Adrenal gland (tissue), 12 donors: Measurements from ENCODE around the gene HABP4. TPM values are rescaled to one million over a fixed set of nuclear protein-coding genes. Genes with fewer than 3 reads are reported as not detected.

Experiments
- DNase-seq, 7 donors: peaks; one replicate each; pipeline ENCODE4 v3.0.0-alpha.2; 2019 to 2020
- H3K27ac ChIP-seq, 5 donors: fragments of 200-600 bp; sonication (generic) in 4 of 5; 1 replicate in 3 of 5; 2 replicates in 2 of 5; pipeline versions ENCODE4 v1.5.1 to v1.8.0; 2016 to 2020; ENCODE audit warnings: mild to moderate bottlenecking in 1 of 5
- H3K27me3 ChIP-seq: fragments of 200-600 bp; 2 replicates; pipeline ENCODE4 v1.8.0; 2021
- H3K36me3 ChIP-seq, 2 donors: fragments of 200-600 bp; replicated peaks in 1 of 2; 1 replicate in 1 of 2; 2 replicates in 1 of 2; pipeline versions ENCODE4 v1.5.1 to v1.8.0; 2018 to 2022
- H3K4me1 ChIP-seq, 2 donors: fragments of 200-600 bp; replicated peaks in 1 of 2; 1 replicate in 1 of 2; 2 replicates in 1 of 2; pipeline versions ENCODE4 v1.5.1 to v1.8.0; 2018 to 2021
- H3K4me3 ChIP-seq, 4 donors: fragments of 200-600 bp; sonication (generic) in 3 of 4; one replicate each; pipeline ENCODE4 v1.5.1; 2016 to 2018
- H3K9me3 ChIP-seq, 3 donors: fragments of 200-600 bp; sonication (generic) in 1 of 3; replicated peaks in 1 of 3; 1 replicate in 2 of 3; 2 replicates in 1 of 3; pipeline versions ENCODE4 v1.5.1 to v1.8.0; 2016 to 2021
- POLR2A ChIP-seq, 2 donors: fragments of 450-650 bp; IDR thresholded peaks; one replicate each; pipeline ENCODE4 v1.6.1; 2017; ENCODE audit warnings: antibody characterized with exemption in 2 of 2, mild to moderate bottlenecking in 2 of 2, moderate library complexity in 1 of 2
- WGBS, 4 donors: extraction: QIAGEN DNeasy Blood & Tissue Kit in 2 of 4; methylation state at CpG; one replicate each; pipeline versions ENCODE4 v1.1.5 to v1.1.7; 2013 to 2017; 5-methylcytosine and 5-hydroxymethylcytosine counted together
- intact Hi-C, 2 donors: fragments of 100-400 bp; cut with DNase I; formaldehyde crosslinking; loops; one replicate each; pipeline versions ENCODE4 v1.14.1 to v1.15.0; 2022 to 2023
- polyA plus RNA-seq, 3 donors: library from polyadenylated mRNA; stranded (reverse); fragments of 200-250 nt in 2 of 3; fragments of 350-450 nt in 1 of 3; fragmentation: Illumina TruSeq in 1 of 3; extraction: RNeasy Lipid Tissue Mini Kit (QIAGEN cat#74804) in 1 of 3; gene quantifications; one replicate each; pipeline ENCODE4 v1.2.3, GENCODE V29; 2013 to 2014
- total RNA-seq, 9 donors: library from RNA; depleted of rRNA in 4 of 9; stranded (reverse); fragments of >200 nt in 4 of 9; fragments of 120-200 nt in 1 of 9; fragmentation: NEBNext Ultra II Directional in 1 of 9; extraction: Animal tissue kit (Norgen Biotek cat#: 25700) in 1 of 9; gene quantifications; one replicate each; pipeline versions ENCODE4 v1.1.0 to v1.2.4, GENCODE V29; 2013 to 2023
- TF ChIP-seq, protein P1 (sequence below), 6 experiments: fragments of 450-650 bp in 4 of 6; fragments of 200-600 bp in 2 of 6; sonication (generic) in 1 of 6; IDR thresholded peaks; 1 replicate in 5 of 6; 2 replicates in 1 of 6; pipeline versions ENCODE4 v1.5.1 to v1.8.0; 2016 to 2021; ENCODE audit warnings: antibody characterized with exemption in 6 of 6, mild to moderate bottlenecking in 2 of 6, moderate library complexity in 1 of 6
- donor health status: healthy with polysubstance abuse.
- donor health status: Bipolar disorder and iron deficiency.
- donor health status: DM: yes; HTN: yes; CAD: no.
- donor health status: DM: no; HTN: no; CAD: no.
- donor health status: DM: no; HTN: no; CAD: no.
- donor health status: DM: yes; HTN: yes; CAD: no.

Gene HABP4
- total and polyA plus RNA-seq, 12 donors: 4.8 to 22.4 (median 10.0) TPM

DNA sequence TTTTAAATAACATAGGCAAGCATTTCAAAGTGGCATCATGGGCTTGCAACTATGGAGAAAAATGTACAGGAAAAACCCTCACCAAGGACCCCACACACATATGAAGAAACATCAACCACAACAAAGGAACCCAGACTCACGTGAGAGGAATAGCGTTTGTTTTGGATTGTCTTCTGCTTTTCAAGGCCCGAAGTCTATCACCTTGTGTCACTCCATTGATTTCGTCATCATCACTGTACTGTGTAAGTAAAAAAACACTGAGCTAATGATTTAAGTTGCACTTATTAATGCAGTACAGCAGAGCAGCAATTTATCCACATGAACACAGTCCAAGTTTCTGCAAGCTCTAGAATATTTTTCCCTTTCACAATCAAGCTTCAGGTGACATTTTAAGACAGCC is 72.4 kb downstream of the HABP4 start:
- 64 to 77% (median 71%) methylated on average over 4 of the region's 4 CpGs for WGBS, 4 donors
- TF ChIP-seq, protein P1, sequence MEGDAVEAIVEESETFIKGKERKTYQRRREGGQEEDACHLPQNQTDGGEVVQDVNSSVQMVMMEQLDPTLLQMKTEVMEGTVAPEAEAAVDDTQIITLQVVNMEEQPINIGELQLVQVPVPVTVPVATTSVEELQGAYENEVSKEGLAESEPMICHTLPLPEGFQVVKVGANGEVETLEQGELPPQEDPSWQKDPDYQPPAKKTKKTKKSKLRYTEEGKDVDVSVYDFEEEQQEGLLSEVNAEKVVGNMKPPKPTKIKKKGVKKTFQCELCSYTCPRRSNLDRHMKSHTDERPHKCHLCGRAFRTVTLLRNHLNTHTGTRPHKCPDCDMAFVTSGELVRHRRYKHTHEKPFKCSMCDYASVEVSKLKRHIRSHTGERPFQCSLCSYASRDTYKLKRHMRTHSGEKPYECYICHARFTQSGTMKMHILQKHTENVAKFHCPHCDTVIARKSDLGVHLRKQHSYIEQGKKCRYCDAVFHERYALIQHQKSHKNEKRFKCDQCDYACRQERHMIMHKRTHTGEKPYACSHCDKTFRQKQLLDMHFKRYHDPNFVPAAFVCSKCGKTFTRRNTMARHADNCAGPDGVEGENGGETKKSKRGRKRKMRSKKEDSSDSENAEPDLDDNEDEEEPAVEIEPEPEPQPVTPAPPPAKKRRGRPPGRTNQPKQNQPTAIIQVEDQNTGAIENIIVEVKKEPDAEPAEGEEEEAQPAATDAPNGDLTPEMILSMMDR (IDR thresholded peaks at IDR 0.05): no peak
- no peak for TF ChIP-seq POLR2A (IDR thresholded peaks at IDR 0.05)
- Histone ChIP-seq H3K27me3 (no peaks in the 10 kb centered on the region), H3K9me3 (no peaks in the 10 kb centered on the region), H3K36me3 (no peaks in the 10 kb centered on the region), H3K27ac (peak overlapping the region in 2 of 5 donors; percentile 78 to 80), H3K4me1 (no peaks in the 10 kb centered on the region), H3K4me3 (no peak overlapping the region)
- no peak for DNase-seq
- intact Hi-C loops: no loop called here

DNA sequence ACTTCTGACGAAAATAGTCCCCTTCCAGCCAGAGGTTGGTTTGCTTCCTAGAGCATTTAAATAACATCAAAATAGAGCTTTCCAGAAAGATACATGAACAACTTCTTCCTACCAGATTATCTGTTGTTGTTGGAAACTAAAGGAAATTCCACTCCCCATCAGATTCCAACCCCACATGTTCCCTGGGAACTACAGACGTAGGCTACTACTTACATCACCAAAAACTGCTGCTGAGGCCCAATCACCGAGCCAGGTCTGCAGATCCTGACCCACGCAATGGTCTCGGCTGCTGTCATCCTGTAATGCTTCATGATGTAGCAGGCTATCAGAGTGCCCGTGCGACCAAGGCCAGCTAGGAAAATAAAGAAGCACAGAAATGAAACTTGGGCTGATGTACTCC is 73.4 kb downstream of the HABP4 start:
- no peak for TF ChIP-seq POLR2A (IDR thresholded peaks at IDR 0.05)
- TF ChIP-seq, protein P1 (IDR thresholded peaks at IDR 0.05): no peak
- WGBS, 4 donors: 63 to 91% (median 80%) methylated on average over 7 of the region's 7 CpGs
- no peaks in the 10 kb centered on the region for H3K9me3 ChIP-seq
- H3K27me3 ChIP-seq: no peaks in the 10 kb centered on the region
- no peak overlapping the region for H3K4me3 ChIP-seq
- DNase-seq: peak in 6 of 7 donors; percentile 32 to 83 (median 48)
- no peaks in the 10 kb centered on the region for H3K4me1 ChIP-seq
- no peaks in the 10 kb centered on the region for H3K36me3 ChIP-seq
- H3K27ac ChIP-seq: peak overlapping the region in 2 of 5 donors; percentile 78 to 80
- intact Hi-C loops: no loop called here

DNA sequence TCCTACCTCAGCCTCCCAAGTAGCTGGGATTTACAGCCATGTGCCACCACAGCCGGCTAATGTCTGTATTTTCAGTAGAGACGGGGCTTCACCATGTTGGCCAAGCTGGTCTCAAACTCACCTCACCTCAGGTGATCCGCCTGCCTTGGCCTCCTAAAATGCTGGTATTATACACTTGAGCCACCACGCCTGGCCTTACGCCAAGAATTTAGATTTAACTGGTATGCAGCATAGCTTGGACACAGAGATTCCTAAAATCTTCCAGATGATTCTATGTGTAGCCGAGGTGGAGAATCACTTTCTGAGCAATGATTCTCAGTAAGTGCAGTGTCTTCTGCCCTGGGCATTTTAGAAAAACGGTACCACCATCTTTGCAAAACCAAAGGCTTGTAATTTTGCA is 74.1 kb downstream of the HABP4 start:
- WGBS, 4 donors: 88 to 94% (median 90%) methylated on average over 7 of the region's 7 CpGs
- intact Hi-C loops: no loop called here
- H3K36me3 ChIP-seq: no peaks in the 10 kb centered on the region

DNA sequence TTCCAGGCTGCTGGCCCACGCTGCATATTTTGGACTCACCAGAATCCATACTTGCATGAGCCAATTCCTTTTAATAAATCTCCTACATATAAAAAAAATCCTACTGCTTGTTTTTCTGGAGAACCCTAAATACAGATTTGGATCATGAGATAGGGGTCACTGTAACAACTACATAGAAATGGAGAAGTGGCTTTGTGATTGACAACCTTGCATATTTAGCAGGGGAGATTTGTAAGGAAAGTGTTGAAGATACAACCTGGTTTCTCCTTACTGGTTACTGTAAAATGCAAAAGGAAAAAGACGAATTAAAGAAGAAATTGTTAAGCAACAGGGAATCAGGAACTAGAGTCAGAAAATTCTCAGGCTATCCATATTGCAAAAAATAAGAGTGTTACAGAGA is 74.8 kb downstream of the HABP4 start:
- Histone ChIP-seq H3K36me3 (no peaks in the 10 kb centered on the region), H3K4me1 (no peaks in the 10 kb centered on the region), H3K4me3 (no peak overlapping the region), H3K27me3 (no peaks in the 10 kb centered on the region), H3K9me3 (no peaks in the 10 kb centered on the region), H3K27ac (peak overlapping the region in 1 of 5 donors; percentile 78)
- no peak for TF ChIP-seq POLR2A (IDR thresholded peaks at IDR 0.05)
- TF ChIP-seq, protein P1 (IDR thresholded peaks at IDR 0.05): no peak
- 87 to 94% (median 91%) methylated on average over 2 of the region's 2 CpGs for whole genome bisulfite sequencing, 4 donors
- intact Hi-C loops: no loop called here
- DNase-seq: no peak

More for the DNA sequence above, 74.1 kb downstream of the HABP4 start:
- H3K9me3 ChIP-seq: no peaks in the 10 kb centered on the region
- TF ChIP-seq POLR2A (IDR thresholded peaks at IDR 0.05): no peak
- TF ChIP-seq, protein P1 (IDR thresholded peaks at IDR 0.05): no peak
- H3K4me3 ChIP-seq: no peak overlapping the region
- H3K27me3 ChIP-seq: no peaks in the 10 kb centered on the region
- H3K27ac ChIP-seq: peak overlapping the region in 2 of 5 donors; percentile 78 to 80
- DNase-seq: no peak
- H3K4me1 ChIP-seq: no peaks in the 10 kb centered on the region
